ENCODE data around the gene PRMT1.

PRMT1 gene

DNA sequence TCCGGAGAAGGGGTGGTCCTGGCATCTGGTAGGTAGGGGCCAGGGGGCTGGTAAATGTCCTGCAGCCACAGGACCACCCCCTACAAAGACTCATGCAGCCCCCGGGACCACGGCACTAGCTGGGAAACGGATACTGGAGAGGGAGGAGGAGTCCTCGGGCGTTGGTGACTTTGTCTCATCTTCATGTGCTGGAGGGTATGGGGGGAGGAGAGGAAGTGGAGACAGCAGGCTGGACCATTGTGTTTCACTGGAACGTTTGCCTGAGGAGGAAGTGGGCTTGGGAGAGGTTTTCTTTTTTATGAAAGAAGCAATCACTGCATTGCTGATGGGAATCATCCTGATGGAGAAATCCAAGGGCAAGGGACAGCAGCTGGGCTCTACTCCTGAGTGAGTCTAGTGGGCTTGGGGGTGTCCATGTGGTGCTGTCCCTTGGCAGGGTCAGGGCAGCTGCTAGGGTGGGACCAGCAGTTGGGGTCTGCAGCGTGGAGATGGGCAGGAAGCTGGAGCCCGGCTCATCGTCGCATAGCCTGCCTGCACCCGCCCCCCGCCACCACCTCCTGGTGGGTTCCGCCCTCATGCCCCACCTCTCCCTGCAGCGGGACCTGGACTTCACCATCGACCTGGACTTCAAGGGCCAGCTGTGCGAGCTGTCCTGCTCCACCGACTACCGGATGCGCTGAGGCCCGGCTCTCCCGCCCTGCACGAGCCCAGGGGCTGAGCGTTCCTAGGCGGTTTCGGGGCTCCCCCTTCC lies 10.7 kb downstream of the PRMT1 start:
- DNase-seq (ENCODE audit: low spot score) (no peak), FAIRE-seq (no peak)

DNA sequence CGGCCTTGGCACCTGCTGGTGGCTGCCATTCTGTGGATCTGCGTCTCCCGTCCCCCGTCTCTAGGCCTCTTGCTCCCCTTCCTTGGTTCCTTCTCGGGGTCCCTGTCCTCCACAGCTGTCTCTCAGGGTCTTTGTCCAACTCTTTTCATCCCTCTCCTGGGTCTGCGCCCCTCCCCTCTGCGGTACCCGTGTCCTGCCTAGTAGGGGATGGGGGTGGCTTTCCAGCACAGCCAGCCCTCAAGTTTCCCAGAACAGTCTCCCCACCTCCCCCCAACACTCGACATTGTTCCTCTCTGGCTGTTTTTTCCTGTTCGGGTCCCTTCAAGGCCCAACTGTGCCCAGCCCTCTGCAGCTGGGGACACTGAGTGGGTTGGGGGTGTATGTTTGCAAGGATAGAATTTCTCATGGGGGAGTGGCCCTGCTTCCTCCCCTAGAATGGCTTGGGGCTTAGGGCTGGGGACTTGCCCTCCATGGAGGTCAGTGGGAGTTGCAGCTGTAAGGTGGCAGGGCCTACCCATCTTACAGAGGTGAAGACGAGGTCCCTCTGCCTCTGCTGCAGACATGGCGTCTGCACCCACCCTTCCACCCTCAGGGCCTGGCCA lies 11.6 kb downstream of the PRMT1 start:
- FAIRE-seq (no peak), DNase-seq (ENCODE audit: low spot score) (no peak)

- DNase-seq (ENCODE audit: low spot score) (no peak), FAIRE-seq (no peak)
Observed at GRCh38 chr19:49689133-49690078, 12.3 kb downstream of the PRMT1 start, which contains the start of gene ADM5. Gene ADM5 (plus strand): TSS chr19:49689594. CDS start chr19:49689838, 244 bp downstream.

DNA sequence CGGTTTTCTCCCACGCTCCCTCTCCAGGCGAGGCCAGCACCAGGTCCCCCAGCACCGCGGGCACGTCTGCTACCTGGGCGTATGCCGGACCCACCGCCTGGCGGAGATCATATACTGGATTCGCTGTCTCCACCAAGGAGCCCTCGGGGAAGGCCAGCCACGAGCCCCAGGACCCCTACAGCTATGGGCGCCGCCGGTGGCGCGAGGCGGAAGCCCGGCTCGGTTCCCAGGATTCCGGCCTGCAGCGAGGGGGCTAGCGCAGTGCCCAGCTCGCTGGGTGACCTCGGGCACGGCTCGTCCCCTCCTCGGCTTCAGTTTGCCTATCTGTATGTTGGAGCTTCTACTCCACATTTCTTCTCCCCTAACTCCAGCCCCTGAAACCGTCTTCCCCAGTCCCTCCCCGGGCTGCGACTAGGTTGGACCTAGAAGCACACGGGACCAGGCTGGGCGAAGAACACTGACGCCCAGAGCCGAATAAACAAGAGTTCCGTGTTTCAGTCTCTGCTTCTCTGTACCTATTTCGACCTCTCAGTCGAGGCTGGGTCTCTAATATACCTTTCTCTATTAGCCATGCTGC lies 13.1 kb downstream of the PRMT1 start:
- no peak for FAIRE-seq
- no peak for DNase-seq (ENCODE audit: low spot score)

DNA sequence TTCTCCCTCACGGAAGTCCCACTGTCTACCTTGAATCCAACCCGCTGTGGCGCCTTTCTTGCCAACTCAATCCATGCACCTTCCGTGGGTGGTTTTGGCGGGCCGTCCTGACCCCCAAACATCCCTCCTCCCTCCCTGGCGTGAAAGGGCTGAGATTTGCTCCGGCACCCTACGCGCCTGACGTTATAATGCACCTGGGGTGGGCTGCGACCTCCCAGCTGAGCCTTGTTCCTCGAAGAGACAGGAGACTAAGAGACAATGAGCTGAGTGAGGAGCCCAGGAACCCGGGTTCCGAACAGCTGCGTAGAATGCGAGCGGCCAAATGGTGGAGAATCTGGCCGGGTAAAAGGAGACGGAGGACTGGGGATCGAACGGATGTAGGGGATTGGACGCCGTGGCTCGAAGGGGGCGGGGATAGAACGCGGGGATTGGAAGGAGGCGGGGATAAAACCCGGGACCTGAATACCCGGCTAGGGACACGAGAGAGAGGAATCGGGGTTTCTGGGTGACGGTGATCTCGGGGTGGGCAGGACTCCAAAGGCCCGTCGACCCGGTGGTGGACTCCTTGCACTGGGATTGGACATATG lies 13.7 kb downstream of the PRMT1 start, which contains the start of gene CPT1C:
CPT1C (plus strand) TSS at position 461 of the 587 bp plus-strand sequence. CDS start 1,137 bp downstream, outside the sequence.
- FAIRE-seq (no peak), DNase-seq (ENCODE audit: low spot score) (no peak)

DNA sequence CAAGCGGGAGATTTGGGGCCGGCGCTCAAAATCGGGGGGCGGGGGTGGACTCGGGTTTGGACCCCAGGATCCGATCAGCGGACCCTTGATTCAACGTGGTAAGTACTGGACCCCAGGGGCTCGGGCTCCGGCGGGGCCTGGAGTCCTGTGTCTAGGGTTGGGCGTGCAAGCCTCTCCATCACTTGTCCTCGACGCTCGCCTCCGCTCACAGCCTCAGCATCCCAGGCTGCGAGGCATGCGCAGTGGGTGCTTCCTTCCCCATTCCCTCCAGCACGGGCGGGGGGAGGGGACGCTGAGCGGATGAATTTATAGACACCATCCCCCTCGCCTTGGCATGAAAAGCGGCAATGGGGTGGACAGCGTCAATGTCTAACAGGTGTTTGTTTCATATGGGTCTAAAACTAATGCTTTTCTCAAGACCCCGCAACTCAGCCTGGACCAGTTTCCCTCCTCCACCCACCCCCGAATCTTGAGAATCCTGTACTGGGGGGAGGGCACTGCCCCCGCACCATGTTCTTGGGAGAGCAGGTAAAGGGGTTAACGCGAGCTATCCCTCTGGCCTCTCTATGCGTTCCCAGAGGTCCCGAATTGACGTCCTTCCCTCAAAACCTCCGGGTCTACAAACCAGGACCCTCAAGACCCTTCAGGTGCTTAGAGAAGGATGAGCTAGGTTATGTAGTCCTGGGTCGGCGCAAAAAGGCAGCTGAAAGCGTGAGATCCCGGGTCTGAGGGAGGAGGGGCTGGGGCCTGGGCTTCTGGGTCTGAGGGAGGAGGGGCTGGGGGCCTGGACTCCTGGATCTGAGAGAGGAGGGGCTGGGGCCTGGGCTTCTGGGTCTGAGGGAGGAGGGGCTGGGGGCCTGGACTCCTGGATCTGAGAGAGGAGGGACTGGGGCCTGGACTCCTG lies 14.4 kb downstream of the PRMT1 start:
- FAIRE-seq: no peak
- no peak for DNase-seq (ENCODE audit: low spot score)

- FAIRE-seq: no peak
Observed at GRCh38 chr19:49692147-49692506, 15.1 kb downstream of the PRMT1 start.

GRCh38 chr19:49696115-49696514 lies 19.0 kb downstream of the PRMT1 start:
- no peak for DNase-seq (ENCODE audit: low spot score)
- FAIRE-seq: no peak

More at GRCh38 chr19:49692147-49692506, 15.1 kb downstream of the PRMT1 start:
- DNase-seq (ENCODE audit: low spot score): no peak

- FAIRE-seq (no peak), DNase-seq (ENCODE audit: low spot score) (no peak)
Observed at GRCh38 chr19:49696865-49697264, 19.8 kb downstream of the PRMT1 start.

- FAIRE-seq: no peak
- no peak for DNase-seq (ENCODE audit: low spot score)
Observed at GRCh38 chr19:49699364-49699763, 22.3 kb downstream of the PRMT1 start.

GRCh38 chr19:49700563-49700962 lies 23.5 kb downstream of the PRMT1 start:
- FAIRE-seq: no peak
- no peak for DNase-seq (ENCODE audit: low spot score)

GRCh38 chr19:49701271-49701786 lies 24.3 kb downstream of the PRMT1 start:
- DNase-seq (ENCODE audit: low spot score): no peak
- FAIRE-seq: no peak

DNA sequence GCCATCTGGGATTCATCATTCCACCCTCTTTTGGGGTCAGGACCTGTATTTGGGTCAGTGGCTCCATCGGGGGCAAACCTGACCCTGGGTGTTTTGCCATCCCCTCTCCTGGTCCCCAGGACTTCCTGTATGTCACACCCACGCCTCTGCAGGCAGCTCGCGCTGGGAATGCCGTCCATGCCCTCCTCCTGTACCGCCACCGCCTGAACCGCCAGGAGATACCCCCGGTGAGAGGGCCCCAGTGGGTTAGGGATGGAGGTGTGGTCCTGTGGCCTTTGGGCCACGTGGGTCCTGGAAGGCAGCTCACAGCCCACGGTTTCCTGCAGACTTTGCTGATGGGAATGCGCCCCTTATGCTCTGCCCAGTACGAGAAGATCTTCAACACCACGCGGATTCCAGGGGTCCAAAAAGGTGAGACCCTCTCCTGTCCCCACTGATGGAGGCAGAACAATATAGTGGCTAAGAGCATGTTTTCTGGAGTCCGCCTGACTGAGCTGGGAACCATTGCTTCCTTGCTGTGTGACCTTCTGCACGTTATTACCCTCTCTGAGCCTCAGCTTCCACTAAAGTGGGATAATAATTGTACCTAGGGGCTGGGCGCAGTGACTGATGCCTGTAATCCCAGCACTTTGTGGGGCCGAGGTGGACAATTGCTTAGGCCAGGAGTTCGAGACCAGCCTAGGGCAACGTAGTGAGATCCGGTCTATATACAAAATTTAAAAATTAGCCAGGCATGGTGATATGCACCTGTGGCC lies 28.0 kb downstream of the PRMT1 start:
- no peak for DNase-seq (ENCODE audit: low spot score)
- no peak for FAIRE-seq

GRCh38 chr19:49705919-49706318 lies 28.8 kb downstream of the PRMT1 start:
- DNase-seq (ENCODE audit: low spot score): no peak
- FAIRE-seq: no peak

DNA sequence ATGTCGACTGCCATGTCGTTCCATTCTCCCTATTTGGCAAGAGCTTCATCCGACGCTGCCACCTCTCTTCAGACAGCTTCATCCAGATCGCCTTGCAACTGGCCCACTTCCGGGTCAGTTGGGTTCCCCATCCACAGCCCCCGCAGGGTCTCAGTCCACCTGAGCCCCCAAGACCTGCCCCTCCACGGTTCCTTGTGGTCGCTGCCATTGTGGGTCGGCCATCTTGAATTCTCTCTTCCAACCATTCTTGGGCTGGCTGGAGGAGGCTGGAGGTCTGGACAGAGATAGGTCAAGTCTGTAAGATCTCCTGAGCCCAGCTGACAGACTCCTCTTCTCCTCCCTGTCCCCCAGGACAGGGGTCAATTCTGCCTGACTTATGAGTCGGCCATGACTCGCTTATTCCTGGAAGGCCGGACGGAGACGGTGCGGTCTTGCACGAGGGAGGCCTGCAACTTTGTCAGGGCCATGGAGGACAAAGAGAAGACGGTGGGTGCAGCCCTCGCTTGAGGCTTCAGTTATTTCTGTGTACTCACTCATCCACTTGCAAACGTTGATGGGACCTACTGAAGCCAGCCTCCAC lies 33.4 kb downstream of the PRMT1 start:
- FAIRE-seq (no peak), DNase-seq (ENCODE audit: low spot score) (peak; percentile 36)

GRCh38 chr19:49712397-49712859 lies 35.4 kb downstream of the PRMT1 start:
- DNase-seq (ENCODE audit: low spot score): no peak

GRCh38 chr19:49713236-49713845 lies 36.3 kb downstream of the PRMT1 start:
- no peak for DNase-seq (ENCODE audit: low spot score)
- FAIRE-seq: no peak

More at GRCh38 chr19:49712397-49712859, 35.4 kb downstream of the PRMT1 start:
- FAIRE-seq: no peak

DNA sequence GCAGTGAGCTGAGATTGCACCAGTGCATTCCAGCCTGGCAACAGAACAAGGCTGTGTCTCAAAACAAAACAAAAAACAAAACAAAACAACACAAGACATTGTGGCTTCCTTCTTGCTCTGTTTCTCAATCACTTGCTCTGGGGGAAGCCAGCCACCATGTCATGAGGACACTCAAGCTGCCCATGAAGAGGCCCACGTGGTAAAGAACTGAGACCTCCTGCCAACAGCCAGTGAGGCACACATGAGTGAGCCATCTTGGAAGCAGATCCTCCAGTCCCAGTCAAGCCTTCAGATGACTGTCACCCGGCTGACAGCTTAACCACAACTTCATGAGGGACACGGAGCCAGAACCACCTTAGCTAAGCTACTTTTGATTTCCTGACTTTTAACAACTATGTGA lies 39.1 kb downstream of the PRMT1 start:
- no peak for FAIRE-seq

More for the DNA sequence above, 39.1 kb downstream of the PRMT1 start:
- DNase-seq (ENCODE audit: low spot score): no peak

Measured in RCC 7860 (cell line).